Activated T-cell treated with anti-CD3 and anti-CD28 coated beads, Interleukin-2, amount 50 U/mL, for 24 hours (primary cell): ENCODE measurements around the gene GLYATL1.
A peak's percentile ranks its signal among the peaks of the same experiment; 100 is the strongest.

ENCODE experiments used
- DNase-seq: peaks from one replicate; pipeline ENCODE4 v3.0.0-alpha.2; 2020
- H3K27ac Mint-ChIP-seq: 2 replicates; pipeline ENCODE4 v1.8.0; 2020; ENCODE audit warnings: mild to moderate bottlenecking, mixed read lengths
- H3K27me3 Mint-ChIP-seq: 2 replicates; pipeline ENCODE4 v1.8.0; 2020; ENCODE audit warnings: mixed read lengths
- H3K36me3 Mint-ChIP-seq: 2 replicates; pipeline ENCODE4 v1.8.0; 2020; ENCODE audit warnings: low read depth, mixed read lengths
- H3K4me1 Mint-ChIP-seq: 2 replicates; pipeline ENCODE4 v1.8.0; 2020; ENCODE audit warnings: low read depth, mixed read lengths
- H3K4me3 Mint-ChIP-seq: 2 replicates; pipeline ENCODE4 v1.8.0; 2020; ENCODE audit warnings: mild to moderate bottlenecking, moderate library complexity, mixed read lengths
- H3K9me3 Mint-ChIP-seq: 2 replicates; pipeline ENCODE4 v1.8.0; 2020; ENCODE audit warnings: mixed read lengths

Gene GLYATL1

GRCh38 chr11:58939277-58939676, at the start of gene GLYATL1:
Gene GLYATL1 (plus strand): TSS chr11:58939488. CDS start chr11:58947088, 7,600 bp downstream.
- no peak within 1 kb of the TSS for H3K4me3 Mint-ChIP-seq
- H3K36me3 Mint-ChIP-seq: no peaks in the 10 kb centered on the region
- no peaks in the 10 kb centered on the region for H3K4me1 Mint-ChIP-seq
- no peak for DNase-seq
- H3K27me3 Mint-ChIP-seq: peaks cover 24% of the 10 kb centered on the region
- H3K9me3 Mint-ChIP-seq: no peaks in the 10 kb centered on the region
- H3K27ac Mint-ChIP-seq: no peak within 1 kb of the TSS

- no peak overlapping the region for H3K27ac Mint-ChIP-seq
- no peak overlapping the region for H3K4me3 Mint-ChIP-seq
- no peak for DNase-seq
- no peaks in the 10 kb centered on the region for H3K36me3 Mint-ChIP-seq
- no peaks in the 10 kb centered on the region for H3K9me3 Mint-ChIP-seq
- H3K4me1 Mint-ChIP-seq: no peaks in the 10 kb centered on the region
- peaks cover 17% of the 10 kb centered on the region for H3K27me3 Mint-ChIP-seq
These were observed 45.4 kb upstream of the GLYATL1 start for GRCh38 chr11:58893899-58894298.

GRCh38 chr11:58898106-58898505, 41.2 kb upstream of the GLYATL1 start:
- Mint-ChIP-seq H3K4me1 (no peaks in the 10 kb centered on the region), H3K27ac (no peak overlapping the region), H3K27me3 (peaks cover 40% of the 10 kb centered on the region), H3K36me3 (no peaks in the 10 kb centered on the region), H3K9me3 (no peaks in the 10 kb centered on the region), H3K4me3 (no peak overlapping the region)
- no peak for DNase-seq

GRCh38 chr11:58900479-58901420, 38.5 kb upstream of the GLYATL1 start:
- Mint-ChIP-seq H3K4me3 (no peak overlapping the region), H3K27ac (no peak overlapping the region), H3K27me3 (peaks cover 62% of the 10 kb centered on the region), H3K9me3 (no peaks in the 10 kb centered on the region), H3K4me1 (no peaks in the 10 kb centered on the region), H3K36me3 (no peaks in the 10 kb centered on the region)
- peak; percentile 40 for DNase-seq

GRCh38 chr11:58902881-58903280, 36.4 kb upstream of the GLYATL1 start:
- Mint-ChIP-seq H3K4me1 (no peaks in the 10 kb centered on the region), H3K4me3 (no peak overlapping the region), H3K27ac (no peak overlapping the region), H3K9me3 (no peaks in the 10 kb centered on the region), H3K36me3 (no peaks in the 10 kb centered on the region), H3K27me3 (peaks cover 81% of the 10 kb centered on the region)
- DNase-seq: no peak

- no peak overlapping the region for H3K4me3 Mint-ChIP-seq
- no peaks in the 10 kb centered on the region for H3K36me3 Mint-ChIP-seq
- no peak overlapping the region for H3K27ac Mint-ChIP-seq
- H3K4me1 Mint-ChIP-seq: no peaks in the 10 kb centered on the region
- no peak for DNase-seq
- H3K9me3 Mint-ChIP-seq: no peaks in the 10 kb centered on the region
- H3K27me3 Mint-ChIP-seq: peaks cover 85% of the 10 kb centered on the region
These were observed 34.1 kb upstream of the GLYATL1 start for GRCh38 chr11:58905011-58905720.

GRCh38 chr11:58905721-58906547, 33.4 kb upstream of the GLYATL1 start:
- no peak for DNase-seq
- Mint-ChIP-seq H3K27me3 (peaks cover 82% of the 10 kb centered on the region), H3K27ac (no peak overlapping the region), H3K4me1 (no peaks in the 10 kb centered on the region), H3K9me3 (no peaks in the 10 kb centered on the region), H3K4me3 (no peak overlapping the region), H3K36me3 (no peaks in the 10 kb centered on the region)

GRCh38 chr11:58907780-58908179, 31.5 kb upstream of the GLYATL1 start:
- no peak for DNase-seq
- Mint-ChIP-seq H3K4me3 (no peak overlapping the region), H3K9me3 (no peaks in the 10 kb centered on the region), H3K4me1 (no peaks in the 10 kb centered on the region), H3K36me3 (no peaks in the 10 kb centered on the region), H3K27ac (no peak overlapping the region), H3K27me3 (peaks cover 75% of the 10 kb centered on the region)

- no peak overlapping the region for H3K27ac Mint-ChIP-seq
- no peaks in the 10 kb centered on the region for H3K36me3 Mint-ChIP-seq
- peaks cover 11% of the 10 kb centered on the region for H3K9me3 Mint-ChIP-seq
- peaks cover 46% of the 10 kb centered on the region for H3K27me3 Mint-ChIP-seq
- no peak for DNase-seq
- H3K4me1 Mint-ChIP-seq: no peaks in the 10 kb centered on the region
- no peak overlapping the region for H3K4me3 Mint-ChIP-seq
These were observed 27.2 kb upstream of the GLYATL1 start for GRCh38 chr11:58912124-58912523.

- Mint-ChIP-seq H3K4me1 (no peaks in the 10 kb centered on the region), H3K27ac (no peak overlapping the region), H3K4me3 (no peak overlapping the region), H3K9me3 (peaks cover 20% of the 10 kb centered on the region), H3K36me3 (no peaks in the 10 kb centered on the region), H3K27me3 (peaks cover 35% of the 10 kb centered on the region)
- no peak for DNase-seq
These were observed 25.6 kb upstream of the GLYATL1 start for GRCh38 chr11:58913685-58914084.

GRCh38 chr11:58914821-58915543, 24.3 kb upstream of the GLYATL1 start:
- Mint-ChIP-seq H3K27ac (no peak overlapping the region), H3K27me3 (peaks cover 25% of the 10 kb centered on the region), H3K4me1 (no peaks in the 10 kb centered on the region), H3K4me3 (no peak overlapping the region), H3K9me3 (peaks cover 20% of the 10 kb centered on the region), H3K36me3 (no peaks in the 10 kb centered on the region)
- no peak for DNase-seq

GRCh38 chr11:58916637-58917036, 22.7 kb upstream of the GLYATL1 start:
- H3K9me3 Mint-ChIP-seq: peaks cover 20% of the 10 kb centered on the region
- peaks cover 20% of the 10 kb centered on the region for H3K27me3 Mint-ChIP-seq

GRCh38 chr11:58917159-58917783, 22.0 kb upstream of the GLYATL1 start:
- no peaks in the 10 kb centered on the region for H3K4me1 Mint-ChIP-seq
- H3K36me3 Mint-ChIP-seq: no peaks in the 10 kb centered on the region
- peaks cover 20% of the 10 kb centered on the region for H3K9me3 Mint-ChIP-seq
- DNase-seq: no peak
- no peak overlapping the region for H3K27ac Mint-ChIP-seq
- peaks cover 15% of the 10 kb centered on the region for H3K27me3 Mint-ChIP-seq
- H3K4me3 Mint-ChIP-seq: no peak overlapping the region

More at GRCh38 chr11:58916637-58917036, 22.7 kb upstream of the GLYATL1 start:
- no peak for DNase-seq
- Mint-ChIP-seq H3K4me1 (no peaks in the 10 kb centered on the region), H3K27ac (no peak overlapping the region), H3K36me3 (no peaks in the 10 kb centered on the region), H3K4me3 (no peak overlapping the region)
